T-cell (primary cell): ENCODE data around the gene CHI3L2. TPM values are rescaled to one million over a fixed set of nuclear protein-coding genes. Genes with fewer than 3 reads are reported as not detected.

Source experiments
- ATAC-seq, 4 experiments: fragments of 200-7000 bp in 3 of 4; fragments of 150-1000 bp in 1 of 4; cut with Tn5 transposase; replicated peaks in 1 of 4; 1 replicate in 3 of 4; 2 replicates in 1 of 4; pipeline ENCODE4 v1.10.0; 2021; ENCODE audit warnings: moderate library complexity in 3 of 4, mild to moderate bottlenecking in 2 of 4, moderate number of reproducible peaks in 1 of 4
- CTCF ChIA-PET, 2 donors: fragments of 300-600 bp; sonication (Branson Sonifier 250); formaldehyde crosslinking; loops; one replicate each; lab custom pipeline; 2022; ENCODE audit warnings: antibody characterized with exemption in 2 of 2; lab: Charles Lee
- POLR2A ChIA-PET, 2 donors: fragments of 300-600 bp; sonication (Branson Sonifier 250); formaldehyde crosslinking; loops; one replicate each; lab custom pipeline; 2022; ENCODE audit warnings: antibody characterized with exemption in 2 of 2; lab: Charles Lee
- DNase-seq, 35 experiments: peaks; one replicate each; pipeline versions ENCODE4 v3.0.0 to v3.0.0-alpha.2; 2013 to 2023
- H3K27ac ChIP-seq: one replicate; pipeline ENCODE4 v1.5.1; 2013; ENCODE audit warnings: low read length
- H3K27me3 ChIP-seq, 2 experiments: replicated peaks in 1 of 2; 1 replicate in 1 of 2; 2 replicates in 1 of 2; pipeline versions ENCODE4 v1.6.1 to v1.7.0; 2013; ENCODE audit warnings: low read length in 1 of 2, mixed read lengths in 1 of 2; ENCODE audit not compliant: control insufficient read depth in 2 of 2, insufficient read depth in 2 of 2; ENCODE audit errors: extremely low read depth in 1 of 2
- H3K36me3 ChIP-seq, 2 donors: 1 replicate in 1 of 2; 2 replicates in 1 of 2; pipeline versions ENCODE4 v1.6.1 to v1.7.0; 2013; ENCODE audit warnings: low read length in 1 of 2; ENCODE audit not compliant: control insufficient read depth in 2 of 2, insufficient read depth in 1 of 2; ENCODE audit errors: extremely low read depth in 1 of 2
- H3K4me1 ChIP-seq, 2 experiments: 1 replicate in 1 of 2; 2 replicates in 1 of 2; pipeline versions ENCODE4 v1.6.1 to v1.7.0; 2013; ENCODE audit warnings: low read length in 2 of 2, mixed read lengths in 1 of 2; ENCODE audit not compliant: insufficient read depth in 2 of 2, control insufficient read depth in 1 of 2; ENCODE audit errors: extremely low read depth in 1 of 2
- H3K4me3 ChIP-seq, 2 donors: 1 replicate in 1 of 2; 2 replicates in 1 of 2; pipeline versions ENCODE4 v1.5.1 to v1.7.0; 2013; ENCODE audit warnings: mild to moderate bottlenecking in 2 of 2, low read length in 1 of 2, moderate library complexity in 1 of 2; ENCODE audit not compliant: control insufficient read depth in 1 of 2; ENCODE audit errors: extremely low read depth in 1 of 2
- H3K9me3 ChIP-seq: 2 replicates; pipeline ENCODE4 v1.7.0; 2013
- H3K27ac Mint-ChIP-seq, 2 donors: one replicate each; pipeline ENCODE4 v1.8.0; 2020 to 2021; ENCODE audit warnings: mild to moderate bottlenecking in 2 of 2, mixed read lengths in 2 of 2
- H3K27me3 Mint-ChIP-seq, 2 donors: one replicate each; pipeline ENCODE4 v1.8.0; 2021 to 2022; ENCODE audit warnings: mixed read lengths in 2 of 2
- H3K36me3 Mint-ChIP-seq: one replicate; pipeline ENCODE4 v1.8.0; 2021; ENCODE audit warnings: mixed read lengths
- H3K4me1 Mint-ChIP-seq, 3 donors: one replicate each; pipeline ENCODE4 v1.8.0; 2020 to 2022; ENCODE audit warnings: mixed read lengths in 3 of 3, mild to moderate bottlenecking in 1 of 3
- H3K4me3 Mint-ChIP-seq, 3 donors: one replicate each; pipeline ENCODE4 v1.8.0; 2020 to 2022; ENCODE audit warnings: mild to moderate bottlenecking in 3 of 3, mixed read lengths in 3 of 3, moderate library complexity in 3 of 3
- H3K9me3 Mint-ChIP-seq, 3 donors: one replicate each; pipeline ENCODE4 v1.8.0; 2020 to 2022; ENCODE audit warnings: mixed read lengths in 3 of 3
- WGBS: methylation state at CpG from one replicate; pipeline ENCODE4 v1.1.5; 2013; ENCODE audit warnings: missing lambda C conversion rate; ENCODE audit not compliant: insufficient coverage; 5-methylcytosine and 5-hydroxymethylcytosine counted together
- total RNA-seq, 35 experiments: library from RNA in 6 of 35; stranded (reverse) in 6 of 35; fragments of 120-200 nt in 1 of 35; gene quantifications; one replicate each; pipeline versions ENCODE4 v1.2.1 to v1.2.4 and lab custom pipeline; 2013 to 2026

Gene CHI3L2
- total RNA-seq, 5 donors from 2014 or later (not counting 1 experiment from before 2014, with no cell fraction given), result 3.6 to 28.1 (median 10.9) TPM

- Histone ChIP-seq H3K4me1 (peaks cover 50 to 72% of the 10 kb centered on the region in 2 experiments), H3K27me3 (no peaks in the 10 kb centered on the region), H3K9me3 (no peaks in the 10 kb centered on the region), H3K27ac (peak within 1 kb of the TSS; percentile 76), H3K4me3 (peak within 1 kb of the TSS; percentile 78 to 90), H3K36me3 (peaks cover 4 to 39% of the 10 kb centered on the region in 2 donors)
- Mint-ChIP-seq H3K4me1 (peaks cover 70 to 78% (median 75%) of the 10 kb centered on the region in 3 donors), H3K4me3 (peak within 1 kb of the TSS; percentile 98 to 99 (median 99)), H3K27me3 (no peaks in the 10 kb centered on the region), H3K9me3 (no peaks in the 10 kb centered on the region), H3K36me3 (peaks cover 44% of the 10 kb centered on the region), H3K27ac (peak within 1 kb of the TSS; percentile 95 to 99)
- 2% methylated on average over 15 of the region's 17 CpGs for WGBS
- ATAC-seq (peak; percentile 28 to 40 (median 34)), DNase-seq (peak in 21 of 35 experiments; percentile 25 to 68 (median 43))
- CTCF ChIA-PET, result interaction anchor here in 1 of 2 donors (1.0 to 5.5 kb wide), 11 partner anchors 13 to 248 kb away, joined by 3 to 50 read pairs (median 8); partner anchors contain the start of genes ATP5PB and WDR77
- POLR2A ChIA-PET, result interaction anchor here (0.7 to 1.4 kb wide), 3 partner anchors 13 to 16 kb away, joined by 3 to 4 read pairs (median 4); no protein-coding TSS in a partner anchor
These were observed 27.4 kb upstream of the CHI3L2 start, which contains the start of gene DENND2D for GRCh38 chr1:111199881-111200801. DENND2D (minus strand) TSS chr1:111200646; CDS start chr1:111200459, 187 bp downstream.

- Histone ChIP-seq H3K9me3 (no peaks in the 10 kb centered on the region), H3K4me1 (peaks cover 47 to 68% of the 10 kb centered on the region in 2 experiments), H3K27ac (peak overlapping the region; percentile 76), H3K36me3 (peaks cover 3 to 33% of the 10 kb centered on the region in 2 donors), H3K4me3 (peak overlapping the region; percentile 78 to 90), H3K27me3 (no peaks in the 10 kb centered on the region)
- Mint-ChIP-seq H3K4me1 (peaks cover 70 to 78% (median 75%) of the 10 kb centered on the region in 3 donors), H3K4me3 (peak overlapping the region; percentile 98 to 99 (median 99)), H3K27ac (peak overlapping the region; percentile 95 to 99), H3K27me3 (no peaks in the 10 kb centered on the region), H3K9me3 (no peaks in the 10 kb centered on the region), H3K36me3 (peaks cover 38% of the 10 kb centered on the region)
- DNase-seq (no peak), ATAC-seq (no peak)
- CTCF ChIA-PET, result interaction anchor here in 1 of 2 donors (1.0 to 2.5 kb wide), 4 partner anchors 15 to 133 kb away, joined by 3 to 8 read pairs (median 4); no protein-coding TSS in a partner anchor
- POLR2A ChIA-PET, result interaction anchor here in 1 of 2 donors (1.2 kb wide), 1 partner anchor 15 kb away, joined by 4 read pairs; no protein-coding TSS in a partner anchor
- 0% methylated on average over 3 of the region's 3 CpGs for WGBS
These were observed 26.7 kb upstream of the CHI3L2 start for GRCh38 chr1:111200802-111201161.

GRCh38 chr1:111201275-111202090 is 26.0 kb upstream of the CHI3L2 start:
- peaks cover 40 to 61% of the 10 kb centered on the region in 2 experiments for H3K4me1 ChIP-seq
- Mint-ChIP-seq H3K27ac (peak overlapping the region; percentile 95 to 99), H3K9me3 (peaks cover 0 to 3% (median 0%) of the 10 kb centered on the region in 3 donors), H3K36me3 (peaks cover 31% of the 10 kb centered on the region), H3K4me3 (peak overlapping the region; percentile 98 to 99 (median 99)), H3K27me3 (no peaks in the 10 kb centered on the region), H3K4me1 (peaks cover 70 to 78% (median 75%) of the 10 kb centered on the region in 3 donors)
- H3K9me3 ChIP-seq, result no peaks in the 10 kb centered on the region
- peak in 1 of 35 experiments; percentile 9 for DNase-seq
- H3K27me3 ChIP-seq, result no peaks in the 10 kb centered on the region
- peak overlapping the region; percentile 78 to 90 for H3K4me3 ChIP-seq
- 10% methylated on average over 2 of the region's 5 CpGs for WGBS
- POLR2A ChIA-PET, result interaction anchor here (0.5 to 1.2 kb wide), 6 partner anchors 14 to 322 kb away, joined by 3 to 9 read pairs (median 4); partner anchors contain the start of gene LRIF1 (in 1 of the 2)
- H3K27ac ChIP-seq, result peak overlapping the region; percentile 76
- no peak for ATAC-seq
- CTCF ChIA-PET, result interaction anchor here (0.7 to 2.5 kb wide), 5 partner anchors 14 to 133 kb away, joined by 3 to 8 read pairs (median 3); no protein-coding TSS in a partner anchor
- peaks cover under 1 to 26% of the 10 kb centered on the region in 2 donors for H3K36me3 ChIP-seq

- H3K36me3 Mint-ChIP-seq, result peaks cover 22% of the 10 kb centered on the region
- peaks cover 0 to 3% (median 0%) of the 10 kb centered on the region in 3 donors for H3K9me3 Mint-ChIP-seq
- Histone ChIP-seq H3K27ac (peak overlapping the region; percentile 76), H3K4me1 (peaks cover 40 to 52% of the 10 kb centered on the region in 2 experiments), H3K9me3 (no peaks in the 10 kb centered on the region), H3K4me3 (peak overlapping the region; percentile 35 to 68), H3K36me3 (peaks cover 0 to 17% of the 10 kb centered on the region in 2 donors), H3K27me3 (no peaks in the 10 kb centered on the region)
- POLR2A ChIA-PET, result interaction anchor here in 1 of 2 donors (1.0 kb wide), 1 partner anchor 238 kb away, joined by 5 read pairs; the partner anchor contains the start of gene LRIF1
- CTCF ChIA-PET, result interaction anchor here (0.6 to 2.5 kb wide), 4 partner anchors 14 to 627 kb away, joined by 3 to 8 read pairs (median 3); no protein-coding TSS in a partner anchor
- peaks cover 68 to 75% (median 74%) of the 10 kb centered on the region in 3 donors for H3K4me1 Mint-ChIP-seq
- DNase-seq, result no peak
- H3K4me3 Mint-ChIP-seq, result peak overlapping the region; percentile 98 to 99 (median 99)
- no CpG with 5 or more reads among the region's 1 CpG for WGBS
- ATAC-seq, result no peak
- H3K27me3 Mint-ChIP-seq, result no peaks in the 10 kb centered on the region
- peak overlapping the region; percentile 95 to 99 for H3K27ac Mint-ChIP-seq
These were observed 25.2 kb upstream of the CHI3L2 start for GRCh38 chr1:111202366-111202706.

- DNase-seq, result no peak
- H3K4me3 ChIP-seq, result peak overlapping the region; percentile 68 to 81
- Mint-ChIP-seq H3K27ac (peak overlapping the region; percentile 95 to 99), H3K4me3 (peak overlapping the region; percentile 98 to 99 (median 99)), H3K27me3 (no peaks in the 10 kb centered on the region), H3K9me3 (peaks cover 0 to 3% (median 0%) of the 10 kb centered on the region in 3 donors), H3K4me1 (peaks cover 69 to 75% (median 74%) of the 10 kb centered on the region in 3 donors), H3K36me3 (peaks cover 16% of the 10 kb centered on the region)
- peaks cover 39 to 47% of the 10 kb centered on the region in 2 experiments for H3K4me1 ChIP-seq
- ATAC-seq, result no peak
- H3K36me3 ChIP-seq, result peaks cover 0 to 11% of the 10 kb centered on the region in 2 donors
- CTCF ChIA-PET, result interaction anchor here (0.6 to 2.5 kb wide), 4 partner anchors 11 to 628 kb away, joined by 3 to 11 read pairs (median 6); no protein-coding TSS in a partner anchor
- no peaks in the 10 kb centered on the region for H3K27me3 ChIP-seq
- POLR2A ChIA-PET, result interaction anchor here (0.5 to 1.0 kb wide), 2 partner anchors 118 to 239 kb away, joined by 5 to 7 read pairs; partner anchors contain the start of gene LRIF1 (in 1 of the 2)
- H3K27ac ChIP-seq, result peak overlapping the region; percentile 76
- 38% methylated on average over 1 of the region's 4 CpGs for WGBS
- no peaks in the 10 kb centered on the region for H3K9me3 ChIP-seq
These were observed 24.5 kb upstream of the CHI3L2 start for GRCh38 chr1:111202707-111203623.
